Measurements from ENCODE around the gene BPIFA3. TPM values are rescaled to one million over a fixed set of nuclear protein-coding genes. Genes with fewer than 3 reads are reported as not detected.

BPIFA3 gene
- polyA plus RNA-seq, 3 donors: not detected

DNA sequence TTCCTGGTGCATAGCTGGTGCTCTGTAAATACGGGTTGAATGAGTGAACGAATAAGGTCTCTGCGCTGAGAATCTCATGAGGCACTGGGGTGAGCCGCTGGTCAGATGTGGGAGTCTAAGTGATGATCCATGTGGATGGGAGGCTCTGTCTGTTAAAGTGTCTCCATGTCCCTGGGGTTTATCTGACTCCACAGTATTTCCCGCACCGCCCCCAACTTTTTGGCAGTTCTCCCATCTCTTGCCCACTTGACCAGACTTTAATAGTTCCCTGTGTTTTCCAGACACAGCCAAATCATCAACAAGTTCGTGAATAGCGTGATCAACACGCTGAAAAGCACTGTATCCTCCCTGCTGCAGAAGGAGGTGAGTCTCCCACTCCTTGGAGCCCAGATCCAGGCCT lies 39.3 kb upstream of the BPIFA3 start:
- no peaks in the 10 kb centered on the region for H3K4me1 ChIP-seq (ENCODE audit: control insufficient read depth in 1 of 2, insufficient read depth in 2 of 2, low read length in 2 of 2)
- H3K79me2 ChIP-seq (ENCODE audit: insufficient read depth, low read length): no peaks in the 10 kb centered on the region
- no peak overlapping the region for H2AFZ ChIP-seq (ENCODE audit: insufficient read depth, low read depth, low read length, poor library complexity, severe bottlenecking)
- H3K4me3 ChIP-seq (replicated peaks in 1 of 3; ENCODE audit: low read depth in 2 of 3, low read length in 3 of 3): no peak overlapping the region
- no peaks in the 10 kb centered on the region for H4K20me1 ChIP-seq (ENCODE audit: insufficient read depth, low read length)
- H3K4me3 Mint-ChIP-seq: no peak overlapping the region
- no peaks in the 10 kb centered on the region for H3K27me3 ChIP-seq (ENCODE audit: control insufficient read depth in 2 of 2, insufficient read depth in 2 of 2, low read length in 2 of 2)
- peaks cover 0 to 4% (median 0%) of the 10 kb centered on the region in 7 donors for H3K9me3 Mint-ChIP-seq
- DNase-seq: no peak
- 95% methylated on average over 4 of the region's 9 CpGs for WGBS (ENCODE audit: insufficient coverage)
- H3K36me3 ChIP-seq (replicated peaks in 1 of 2; ENCODE audit: control insufficient read depth in 1 of 2, insufficient read depth in 2 of 2, low read length in 2 of 2): no peaks in the 10 kb centered on the region
- intact Hi-C loops (cut with micrococcal nuclease): no loop called here
- TF ChIP-seq, protein P1, sequence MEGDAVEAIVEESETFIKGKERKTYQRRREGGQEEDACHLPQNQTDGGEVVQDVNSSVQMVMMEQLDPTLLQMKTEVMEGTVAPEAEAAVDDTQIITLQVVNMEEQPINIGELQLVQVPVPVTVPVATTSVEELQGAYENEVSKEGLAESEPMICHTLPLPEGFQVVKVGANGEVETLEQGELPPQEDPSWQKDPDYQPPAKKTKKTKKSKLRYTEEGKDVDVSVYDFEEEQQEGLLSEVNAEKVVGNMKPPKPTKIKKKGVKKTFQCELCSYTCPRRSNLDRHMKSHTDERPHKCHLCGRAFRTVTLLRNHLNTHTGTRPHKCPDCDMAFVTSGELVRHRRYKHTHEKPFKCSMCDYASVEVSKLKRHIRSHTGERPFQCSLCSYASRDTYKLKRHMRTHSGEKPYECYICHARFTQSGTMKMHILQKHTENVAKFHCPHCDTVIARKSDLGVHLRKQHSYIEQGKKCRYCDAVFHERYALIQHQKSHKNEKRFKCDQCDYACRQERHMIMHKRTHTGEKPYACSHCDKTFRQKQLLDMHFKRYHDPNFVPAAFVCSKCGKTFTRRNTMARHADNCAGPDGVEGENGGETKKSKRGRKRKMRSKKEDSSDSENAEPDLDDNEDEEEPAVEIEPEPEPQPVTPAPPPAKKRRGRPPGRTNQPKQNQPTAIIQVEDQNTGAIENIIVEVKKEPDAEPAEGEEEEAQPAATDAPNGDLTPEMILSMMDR (IDR thresholded peaks at IDR 0.05): no peak
- no peak overlapping the region for H3K27ac ChIP-seq (ENCODE audit: low read depth in 1 of 2, low read length in 2 of 2)
- no peaks in the 10 kb centered on the region for H3K9me3 ChIP-seq (replicated peaks in 1 of 2; ENCODE audit: control insufficient read depth in 1 of 2, insufficient read depth in 1 of 2, low read length in 2 of 2)
- no peaks in the 10 kb centered on the region for H3K4me1 Mint-ChIP-seq
- no peak overlapping the region for H3K9ac ChIP-seq (ENCODE audit: insufficient read depth, low read length, poor library complexity, severe bottlenecking)
- peak overlapping the region in 1 of 7 donors; percentile 51 for H3K27ac Mint-ChIP-seq
- H3K4me2 ChIP-seq (replicated peaks; ENCODE audit: extremely low read depth, low read length, poor library complexity, severe bottlenecking): no peak overlapping the region
- no peaks in the 10 kb centered on the region for H3K36me3 Mint-ChIP-seq
- H3K27me3 Mint-ChIP-seq (ENCODE audit: low read depth in 3 of 3): peaks cover 3% of the 10 kb centered on the region in 3 donors

DNA sequence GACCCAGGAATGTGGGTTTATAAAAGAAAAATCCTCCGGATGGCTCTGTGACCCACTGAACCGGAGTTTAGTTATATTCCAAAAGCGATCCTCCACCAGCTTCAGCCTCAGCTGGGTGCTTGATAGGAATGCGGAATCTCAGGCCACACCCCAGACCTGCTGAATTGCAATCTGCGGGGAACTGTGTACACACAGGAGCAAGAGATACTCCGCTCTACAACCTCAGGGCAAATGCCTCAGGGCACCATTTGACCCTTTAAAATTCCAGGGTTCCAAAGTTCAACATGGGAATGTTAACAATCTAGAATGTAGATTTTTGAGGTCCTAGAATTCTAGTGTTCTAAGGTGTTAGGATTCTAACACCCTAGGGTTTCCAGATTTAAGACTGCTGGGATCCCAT lies 38.4 kb upstream of the BPIFA3 start:
- no peak overlapping the region for H3K4me2 ChIP-seq (replicated peaks; ENCODE audit: extremely low read depth, low read length, poor library complexity, severe bottlenecking)
- peaks cover 2 to 3% (median 3%) of the 10 kb centered on the region in 3 donors for H3K27me3 Mint-ChIP-seq (ENCODE audit: low read depth in 3 of 3)

More for the DNA sequence above, 38.4 kb upstream of the BPIFA3 start:
- Mint-ChIP-seq H3K4me3 (no peak overlapping the region), H3K27ac (no peak overlapping the region), H3K36me3 (no peaks in the 10 kb centered on the region), H3K9me3 (peaks cover 4 to 10% (median 5%) of the 10 kb centered on the region in 7 donors), H3K4me1 (no peaks in the 10 kb centered on the region)
- Histone ChIP-seq H3K27me3 (ENCODE audit: control insufficient read depth in 2 of 2, insufficient read depth in 2 of 2, low read length in 2 of 2) (no peaks in the 10 kb centered on the region), H4K20me1 (ENCODE audit: insufficient read depth, low read length) (no peaks in the 10 kb centered on the region), H2AFZ (ENCODE audit: insufficient read depth, low read depth, low read length, poor library complexity, severe bottlenecking) (no peak overlapping the region), H3K9ac (ENCODE audit: insufficient read depth, low read length, poor library complexity, severe bottlenecking) (no peak overlapping the region), H3K36me3 (replicated peaks in 1 of 2; ENCODE audit: control insufficient read depth in 1 of 2, insufficient read depth in 2 of 2, low read length in 2 of 2) (no peaks in the 10 kb centered on the region), H3K4me1 (ENCODE audit: control insufficient read depth in 1 of 2, insufficient read depth in 2 of 2, low read length in 2 of 2) (no peaks in the 10 kb centered on the region), H3K27ac (ENCODE audit: low read depth in 1 of 2, low read length in 2 of 2) (no peak overlapping the region), H3K9me3 (replicated peaks in 1 of 2; ENCODE audit: control insufficient read depth in 1 of 2, insufficient read depth in 1 of 2, low read length in 2 of 2) (peaks cover 4 to 6% of the 10 kb centered on the region in 2 donors), H3K4me3 (replicated peaks in 1 of 3; ENCODE audit: low read depth in 2 of 3, low read length in 3 of 3) (no peak overlapping the region), H3K79me2 (ENCODE audit: insufficient read depth, low read length) (no peaks in the 10 kb centered on the region)
- DNase-seq: no peak
- intact Hi-C loops (cut with micrococcal nuclease): no loop called here
- WGBS (ENCODE audit: insufficient coverage): 93% methylated on average over 6 of the region's 6 CpGs
- TF ChIP-seq, protein P1 (IDR thresholded peaks at IDR 0.05): no peak
